Measurements from ENCODE around the gene ZNF236.

DNA sequence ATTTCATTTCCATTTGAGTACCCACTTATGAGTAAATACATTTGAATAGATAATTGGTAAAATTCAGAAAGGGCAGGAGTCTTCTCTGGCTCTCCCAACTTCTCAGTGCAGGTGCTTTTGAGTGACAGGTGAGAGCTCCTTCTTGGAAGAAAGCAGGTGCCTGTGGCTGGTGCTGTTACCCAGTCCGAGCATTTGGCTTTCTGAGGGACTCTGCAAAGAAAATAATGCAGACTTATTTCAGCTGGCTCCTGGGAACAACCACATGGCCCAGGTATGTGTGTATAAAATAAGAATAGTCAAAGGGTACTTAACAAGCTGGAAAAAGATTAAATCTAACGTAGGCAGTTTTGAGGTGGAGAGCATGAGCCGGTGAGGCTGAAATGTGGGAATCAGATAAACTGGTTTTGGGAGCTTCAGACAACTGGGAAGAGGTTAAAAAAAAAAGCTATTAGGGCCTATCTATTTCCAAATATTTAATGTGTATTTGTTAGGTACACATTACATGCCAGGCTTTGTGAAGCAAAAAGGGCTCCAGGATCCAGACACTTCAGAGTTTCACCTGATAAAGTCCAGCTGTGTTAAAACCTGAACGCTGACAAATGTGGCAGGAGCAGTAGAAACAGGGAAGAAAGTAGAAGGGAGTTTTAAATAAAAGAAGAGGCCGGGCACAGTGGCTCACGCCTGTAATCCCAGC, 20.6 kb downstream of the ZNF236 start:
- TF ChIP-seq POLR2A (IDR thresholded peaks at IDR 0.05) (no peak), POLR2AphosphoS5 (IDR thresholded peaks at IDR 0.05) (peak; percentile 15)
- TF ChIP-seq, protein P1, sequence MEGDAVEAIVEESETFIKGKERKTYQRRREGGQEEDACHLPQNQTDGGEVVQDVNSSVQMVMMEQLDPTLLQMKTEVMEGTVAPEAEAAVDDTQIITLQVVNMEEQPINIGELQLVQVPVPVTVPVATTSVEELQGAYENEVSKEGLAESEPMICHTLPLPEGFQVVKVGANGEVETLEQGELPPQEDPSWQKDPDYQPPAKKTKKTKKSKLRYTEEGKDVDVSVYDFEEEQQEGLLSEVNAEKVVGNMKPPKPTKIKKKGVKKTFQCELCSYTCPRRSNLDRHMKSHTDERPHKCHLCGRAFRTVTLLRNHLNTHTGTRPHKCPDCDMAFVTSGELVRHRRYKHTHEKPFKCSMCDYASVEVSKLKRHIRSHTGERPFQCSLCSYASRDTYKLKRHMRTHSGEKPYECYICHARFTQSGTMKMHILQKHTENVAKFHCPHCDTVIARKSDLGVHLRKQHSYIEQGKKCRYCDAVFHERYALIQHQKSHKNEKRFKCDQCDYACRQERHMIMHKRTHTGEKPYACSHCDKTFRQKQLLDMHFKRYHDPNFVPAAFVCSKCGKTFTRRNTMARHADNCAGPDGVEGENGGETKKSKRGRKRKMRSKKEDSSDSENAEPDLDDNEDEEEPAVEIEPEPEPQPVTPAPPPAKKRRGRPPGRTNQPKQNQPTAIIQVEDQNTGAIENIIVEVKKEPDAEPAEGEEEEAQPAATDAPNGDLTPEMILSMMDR (IDR thresholded peaks at IDR 0.05): no peak
